Measurements from ENCODE around the gene MYL10.
"Not testable (repeated sequence)": the region's sequence is repeated elsewhere in the genome, so short reads cannot be mapped to it uniquely, and the experiment has no call there.

The MYL10 gene

GRCh38 chr7:101618207-101618839, 10.8 kb downstream of the MYL10 start:
- no peak for DNase-seq

- DNase-seq, result no peak
Observed at GRCh38 chr7:101617451-101618206, 11.5 kb downstream of the MYL10 start.

GRCh38 chr7:101615446-101615845, 13.7 kb downstream of the MYL10 start:
- no peak for DNase-seq

GRCh38 chr7:101614939-101615302, 14.2 kb downstream of the MYL10 start:
- DNase-seq, result no peak

- no peak for DNase-seq
Observed at GRCh38 chr7:101614098-101614938, 14.8 kb downstream of the MYL10 start.

GRCh38 chr7:101612885-101613515, 16.1 kb downstream of the MYL10 start:
- no peak for DNase-seq

- DNase-seq, result no peak
Observed at GRCh38 chr7:101608772-101609713, 20.1 kb downstream of the MYL10 start.

- no peak for DNase-seq
Observed at GRCh38 chr7:101606498-101606923, 22.6 kb downstream of the MYL10 start.

- no peak for DNase-seq
Observed at GRCh38 chr7:101605611-101606497, 23.2 kb downstream of the MYL10 start.

- DNase-seq, result not testable (repeated sequence)
Observed at GRCh38 chr7:101604934-101605332, 24.2 kb downstream of the MYL10 start.

- DNase-seq, result no peak
Observed at GRCh38 chr7:101604331-101604933, 24.7 kb downstream of the MYL10 start.

- peak; percentile 53 to 63 for DNase-seq
Observed at GRCh38 chr7:101602484-101603241, 26.4 kb downstream of the MYL10 start.

GRCh38 chr7:101602082-101602481, 27.0 kb downstream of the MYL10 start:
- DNase-seq, result no peak

GRCh38 chr7:101599787-101600186, 29.3 kb downstream of the MYL10 start:
- DNase-seq, result no peak

GRCh38 chr7:101598986-101599771, 29.9 kb downstream of the MYL10 start:
- no peak for DNase-seq

GRCh38 chr7:101598422-101598985, 30.6 kb downstream of the MYL10 start:
- DNase-seq, result no peak

GRCh38 chr7:101597941-101598340, 31.2 kb downstream of the MYL10 start:
- DNase-seq, result no peak

GRCh38 chr7:101596898-101597297, 32.2 kb downstream of the MYL10 start:
- DNase-seq, result no peak
